HG03571 (cell line): ENCODE measurements around the gene NAIF1.
A peak's percentile ranks its signal among the peaks of the same experiment; 100 is the strongest.
"Not testable (repeated sequence)": the region's sequence is repeated elsewhere in the genome, so short reads cannot be mapped to it uniquely, and the experiment has no call there.

Experiments used
- ATAC-seq: cut with Tn5 transposase; IDR thresholded peaks from one replicate; pipeline ENCODE4 v1.9.1; 2021; ENCODE audit not compliant: unreplicated experiment

NAIF1 gene

GRCh38 chr9:128088253-128088945 is 21.3 kb upstream of the NAIF1 start:
- no peak for ATAC-seq

DNA sequence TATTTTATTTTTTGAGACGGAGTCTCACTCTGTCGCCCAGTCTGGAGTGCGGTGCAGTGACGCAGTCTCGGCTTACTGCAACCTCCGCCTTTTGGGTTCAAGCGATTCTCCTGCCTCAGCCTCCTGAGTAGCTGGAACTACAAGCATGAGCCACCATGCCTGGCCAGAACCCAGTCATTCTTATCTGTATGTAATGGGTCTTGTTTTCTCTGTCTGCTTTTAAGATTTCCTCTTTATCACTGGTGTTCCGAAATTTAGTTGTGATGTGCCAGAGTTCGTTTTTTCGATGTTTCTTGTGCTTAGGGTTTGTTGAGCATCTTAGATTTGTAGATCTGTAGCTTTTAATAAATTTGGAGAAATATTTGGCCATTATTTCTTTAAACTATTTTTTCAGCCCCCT is 20.1 kb upstream of the NAIF1 start:
- ATAC-seq: no peak

GRCh38 chr9:128085943-128086342 is 18.8 kb upstream of the NAIF1 start:
- no peak for ATAC-seq

DNA sequence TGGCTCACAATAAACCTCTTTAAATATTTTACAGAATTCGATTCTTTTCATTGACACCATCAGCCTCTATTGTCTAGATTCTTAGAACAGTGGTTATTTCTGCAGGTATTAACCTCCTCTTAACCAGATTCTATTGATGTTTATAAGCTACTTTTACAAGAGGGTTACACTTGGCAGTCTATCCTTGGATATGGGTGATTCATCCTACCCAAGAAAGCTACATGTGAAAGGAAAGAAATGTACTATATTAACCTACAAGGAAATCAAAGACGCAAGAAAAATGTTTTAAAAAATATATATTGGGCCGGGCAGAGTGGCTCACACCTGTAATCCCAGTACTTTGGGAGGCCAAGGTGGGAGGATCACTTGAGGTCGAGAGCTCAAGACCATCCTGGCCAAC is 17.6 kb upstream of the NAIF1 start:
- no peak for ATAC-seq

DNA sequence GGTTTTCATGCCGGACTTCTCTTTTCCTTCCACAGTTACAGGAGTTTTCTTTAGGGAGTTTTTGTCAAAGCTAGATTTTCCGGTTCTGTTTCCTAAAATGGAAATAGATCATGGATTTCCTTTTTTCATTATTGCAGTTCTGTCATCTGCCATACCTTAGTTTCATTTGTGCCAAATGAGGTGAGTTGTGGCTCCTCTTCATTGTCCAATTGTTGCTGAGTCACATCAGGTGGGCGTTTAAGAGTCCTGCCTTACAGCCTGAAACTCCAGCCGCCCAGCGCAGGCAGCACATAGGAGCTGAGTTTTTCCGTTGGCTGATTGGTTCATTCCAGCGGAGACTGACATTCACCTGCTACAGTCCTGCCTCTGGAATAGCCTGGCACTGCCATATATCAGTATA is 15.0 kb upstream of the NAIF1 start:
- no peak for ATAC-seq

- no peak for ATAC-seq
Observed at GRCh38 chr9:128081056-128081455, 13.9 kb upstream of the NAIF1 start.

DNA sequence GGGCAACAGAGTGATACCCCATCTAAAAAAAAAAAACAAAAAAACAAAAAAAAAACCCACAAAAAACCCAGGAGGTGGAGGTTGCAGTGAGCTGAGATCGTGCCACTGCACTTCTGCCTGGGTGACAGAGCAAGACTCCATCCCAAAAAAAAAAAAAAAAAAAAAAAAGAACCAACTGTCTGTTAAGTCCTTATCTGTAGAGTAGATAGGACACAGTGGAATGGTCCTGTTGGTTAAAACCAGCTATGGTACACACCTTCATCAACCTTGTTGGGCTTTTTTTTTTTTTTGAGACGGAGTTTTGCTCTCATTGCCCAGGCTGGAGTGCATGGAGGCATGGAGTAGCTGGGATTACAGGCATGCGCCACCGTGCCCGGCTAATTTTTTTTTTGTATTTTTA is 13.1 kb upstream of the NAIF1 start:
- no peak for ATAC-seq

GRCh38 chr9:128078504-128079434 is 11.6 kb upstream of the NAIF1 start:
- ATAC-seq: no peak

- ATAC-seq: no peak
Observed at GRCh38 chr9:128077847-128078503, 10.9 kb upstream of the NAIF1 start.

DNA sequence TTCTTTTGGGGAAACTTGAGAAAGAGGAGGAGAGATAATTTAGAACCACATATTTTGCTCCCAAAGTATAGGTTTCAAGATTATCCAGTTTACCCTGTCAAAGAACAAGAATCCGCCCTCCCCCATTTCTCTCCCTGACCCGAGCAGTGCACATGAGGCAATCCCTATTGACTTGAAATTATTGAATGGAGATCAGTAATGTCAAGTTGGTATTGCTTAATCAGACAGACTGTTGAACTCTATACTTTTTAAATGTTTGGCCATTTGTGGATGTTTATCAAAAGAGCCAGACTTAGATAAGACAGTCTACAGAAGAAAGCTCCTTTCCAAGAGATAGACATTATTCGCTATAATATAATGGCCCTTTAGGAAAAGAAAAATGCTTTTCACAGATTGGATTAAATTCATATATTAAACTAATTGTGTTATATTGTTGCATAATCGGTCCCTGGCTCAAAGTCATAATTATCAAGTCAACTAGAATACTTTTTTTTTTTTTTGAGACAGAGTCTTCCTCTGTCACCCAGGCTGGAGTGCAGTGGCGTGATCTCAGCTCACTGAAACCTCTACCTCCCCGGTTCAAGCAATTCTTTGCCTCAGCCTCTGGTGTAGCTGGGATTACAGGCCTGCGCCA is 6.2 kb upstream of the NAIF1 start:
- no peak for ATAC-seq

GRCh38 chr9:128072144-128073021 is 5.3 kb upstream of the NAIF1 start:
- no peak for ATAC-seq

GRCh38 chr9:128071475-128071874 is 4.4 kb upstream of the NAIF1 start:
- not testable (repeated sequence) for ATAC-seq

GRCh38 chr9:128070874-128071273 is 3.8 kb upstream of the NAIF1 start:
- no peak for ATAC-seq

- peak; percentile 4 for ATAC-seq
Observed at GRCh38 chr9:128068386-128069205, 1.5 kb upstream of the NAIF1 start.

DNA sequence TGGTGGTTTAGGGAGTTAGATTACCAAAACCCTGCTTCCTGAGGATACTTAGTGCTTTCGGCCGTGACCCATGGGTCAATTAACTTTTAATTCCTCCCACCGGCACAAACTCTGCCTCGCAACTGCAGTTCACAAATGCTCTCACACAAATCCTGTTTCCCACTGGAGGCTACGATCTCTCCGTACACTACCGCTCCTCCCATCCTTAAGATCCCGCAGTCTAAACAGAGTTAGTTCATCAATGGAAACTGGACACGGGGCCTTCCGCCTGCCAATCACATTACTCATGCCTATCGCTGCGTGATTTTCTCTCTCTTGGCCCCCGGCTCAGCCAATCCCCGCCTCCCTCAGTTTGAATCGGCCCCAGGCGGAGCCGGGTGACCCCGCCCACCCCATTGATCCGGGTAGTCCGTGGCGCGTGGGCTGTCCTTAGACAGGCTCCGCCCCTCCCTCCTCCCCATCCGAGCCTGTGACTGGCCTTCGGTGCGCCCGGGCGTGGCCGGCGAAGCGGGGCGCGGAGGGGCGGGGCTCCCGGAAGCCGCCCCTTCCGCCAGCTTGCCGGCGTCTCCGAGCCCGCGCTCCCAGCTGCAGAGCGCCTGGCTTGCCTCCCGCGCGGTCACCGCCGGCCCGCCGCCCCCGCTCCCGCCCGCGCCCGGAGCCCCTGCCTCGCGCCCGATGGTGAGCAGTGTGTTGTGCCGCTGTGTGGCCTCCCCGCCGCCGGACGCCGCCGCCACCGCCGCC is 695 bp upstream of the NAIF1 start, which contains the start of gene SLC25A25:
SLC25A25 (plus strand) TSS at position 588 of the 741 bp plus-strand sequence; CDS start at position 676, 88 bp downstream.
- ATAC-seq: peak; percentile 58

DNA sequence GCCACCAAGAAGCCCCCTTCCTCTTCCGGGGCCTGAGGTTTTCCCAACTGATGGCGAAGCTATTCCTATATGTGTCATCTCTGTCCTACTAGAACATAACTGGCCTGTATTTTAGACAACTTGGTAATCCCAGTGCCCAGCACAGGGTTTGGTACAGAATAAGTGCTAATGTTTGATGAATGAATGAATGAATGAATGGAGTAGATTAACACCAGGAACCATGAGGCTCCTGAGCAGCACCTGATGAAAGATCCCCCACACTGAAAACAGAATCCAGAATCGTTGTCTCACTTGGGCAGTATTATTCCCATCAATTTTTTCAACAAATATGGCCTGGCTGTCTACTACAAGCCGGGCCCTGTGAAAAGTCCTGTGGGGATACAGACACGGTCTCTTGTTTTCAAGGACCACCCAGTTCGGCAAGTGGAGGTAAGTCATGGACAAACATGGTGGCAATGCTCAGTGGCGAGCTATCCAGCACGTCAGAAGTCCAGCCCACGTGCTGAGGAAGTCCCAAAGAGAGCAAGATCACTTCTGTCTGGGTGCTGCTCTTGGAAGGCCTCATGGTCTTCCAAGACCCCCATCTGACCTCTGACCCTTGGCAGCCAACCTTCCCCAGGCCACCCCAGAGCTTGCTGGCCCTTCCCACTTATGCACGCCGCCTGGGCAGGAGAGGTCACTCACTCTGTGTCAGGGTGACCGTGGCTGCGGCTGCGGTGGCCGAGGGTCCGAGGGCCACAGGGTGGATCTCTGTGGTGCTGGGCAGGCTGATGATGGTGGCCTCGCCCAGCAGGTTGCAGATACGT is 1.0 kb downstream of the NAIF1 start:
- ATAC-seq: no peak
